Measurements from ENCODE around the gene NUDT4B.
"Not testable (repeated sequence)": the region's sequence is repeated elsewhere in the genome, so short reads cannot be mapped to it uniquely, and the experiment has no call there.

NUDT4B gene

GRCh38 chr1:148738667-148739066 is 9.9 kb upstream of the NUDT4B start:
- DNase-seq, result not testable (repeated sequence)

DNA sequence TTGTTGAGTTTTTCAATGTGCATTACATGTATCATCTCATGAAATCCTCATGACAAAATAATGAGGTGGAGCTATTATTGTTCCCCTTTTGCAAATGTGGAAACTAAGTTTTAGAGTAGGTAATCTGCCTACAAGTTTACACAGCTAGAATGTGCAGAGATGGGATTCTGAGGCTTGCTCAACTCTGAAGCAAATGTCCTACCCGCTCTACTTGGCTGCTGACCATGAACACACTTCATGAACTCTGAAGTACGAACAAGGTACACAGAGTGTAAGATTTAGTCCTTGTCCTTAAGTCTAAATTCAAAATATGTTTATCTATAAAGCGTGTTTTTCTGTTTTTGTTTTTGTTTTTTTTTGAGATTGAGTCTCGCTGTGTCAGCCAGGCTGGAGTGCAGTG is 5.4 kb upstream of the NUDT4B start:
- not testable (repeated sequence) for DNase-seq

DNA sequence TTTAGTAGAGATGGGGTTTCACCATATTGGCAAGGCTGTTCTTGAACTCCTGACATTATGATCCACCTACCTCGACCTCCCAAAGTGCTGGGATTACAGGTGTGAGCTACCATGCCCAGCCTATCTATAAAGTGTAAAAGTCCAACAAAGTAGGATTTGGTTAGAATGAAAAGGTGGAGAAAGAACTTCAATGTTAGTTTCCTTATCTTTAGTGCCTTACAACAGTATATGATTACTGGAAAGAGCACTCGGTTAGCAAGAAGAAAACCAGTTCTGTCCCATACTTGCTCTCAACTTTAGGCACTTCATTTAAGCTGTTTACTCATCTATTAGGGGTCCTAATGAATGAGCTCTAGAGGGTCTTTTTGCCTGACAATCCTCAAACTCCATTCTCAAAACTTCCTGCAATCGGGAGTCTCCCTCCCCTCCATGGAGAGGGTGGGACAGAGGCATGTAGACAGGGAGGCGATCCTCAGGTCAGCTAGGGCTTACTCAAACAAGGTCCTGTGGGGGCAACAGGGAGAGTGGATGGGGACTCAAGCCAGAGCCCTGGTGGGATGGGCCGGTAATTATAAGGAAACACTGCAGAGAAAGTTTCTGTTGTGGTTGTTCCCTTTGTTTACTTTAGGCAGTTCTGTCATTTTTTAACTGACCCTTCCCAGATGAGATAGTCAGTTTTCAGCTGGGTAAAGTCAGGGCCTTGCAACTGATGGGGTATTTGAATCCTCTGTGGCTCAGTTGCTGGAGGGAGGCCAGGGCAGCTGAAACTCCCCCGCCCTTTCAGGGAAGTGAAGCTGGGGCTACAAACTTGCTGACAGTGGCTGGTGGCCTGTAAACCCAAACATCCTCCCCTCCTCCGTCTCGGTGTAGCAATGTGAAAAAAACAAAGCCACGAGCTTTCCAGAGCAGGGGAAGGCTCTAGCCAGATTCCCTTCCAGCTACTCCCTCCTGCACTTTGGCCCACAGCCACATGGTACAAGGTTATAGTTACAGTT is 4.6 kb upstream of the NUDT4B start:
- DNase-seq, result not testable (repeated sequence)

DNA sequence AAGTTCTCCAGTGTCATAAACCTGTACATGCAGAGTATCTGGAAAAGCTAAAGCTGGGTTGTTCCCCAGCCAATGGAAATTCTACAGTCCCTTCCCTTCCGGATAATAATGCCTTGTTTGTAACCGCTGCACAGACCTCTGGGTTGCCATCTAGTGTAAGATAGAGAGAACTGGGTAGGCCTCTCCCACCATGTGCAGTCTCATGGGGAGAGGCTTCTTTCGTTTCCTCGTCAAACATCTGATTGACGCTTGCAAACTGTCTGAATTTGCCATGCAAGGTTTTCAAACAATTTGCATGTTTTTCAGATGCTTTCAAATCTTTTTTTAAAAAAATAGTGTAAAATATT is 734 bp downstream of the NUDT4B start:
- not testable (repeated sequence) for DNase-seq

DNA sequence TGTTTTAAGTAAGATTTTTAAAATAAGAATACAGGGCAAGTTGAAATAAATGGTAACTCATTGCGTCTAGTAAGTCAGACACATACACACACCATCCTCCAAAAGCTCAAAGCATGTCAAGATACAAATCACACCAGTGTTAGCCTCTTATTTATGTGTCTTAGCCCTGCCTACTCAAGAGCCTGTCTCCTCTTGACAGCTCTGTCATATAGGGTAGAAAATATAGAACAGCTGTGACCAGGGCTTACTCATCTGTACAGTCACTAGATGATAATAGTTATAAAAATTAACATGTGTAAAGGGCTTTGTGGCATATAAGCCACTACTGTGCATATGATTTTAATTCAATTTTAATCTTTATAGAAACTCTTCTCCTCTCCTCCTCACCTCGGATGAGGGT is 7.7 kb downstream of the NUDT4B start:
- DNase-seq, result not testable (repeated sequence)

DNA sequence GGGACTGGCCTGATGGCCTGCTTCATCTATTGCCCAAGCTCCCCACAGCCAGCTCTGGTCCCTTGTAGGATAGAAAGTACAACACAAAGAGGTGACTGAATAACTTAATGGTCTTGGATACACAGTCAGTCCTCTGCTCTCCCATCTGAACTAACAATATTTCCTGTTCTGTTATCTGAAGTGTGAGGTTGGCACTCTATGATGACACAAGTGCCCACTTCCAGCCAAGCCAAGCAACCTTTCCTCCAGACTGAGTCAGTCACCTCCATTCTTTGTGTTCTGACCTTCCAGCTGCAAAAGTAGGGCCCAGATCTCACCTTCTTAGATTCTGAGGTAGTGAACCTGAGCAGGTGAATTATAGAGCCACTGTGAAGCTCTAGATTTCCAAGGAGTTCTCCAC is 8.9 kb downstream of the NUDT4B start:
- DNase-seq, result not testable (repeated sequence)

DNA sequence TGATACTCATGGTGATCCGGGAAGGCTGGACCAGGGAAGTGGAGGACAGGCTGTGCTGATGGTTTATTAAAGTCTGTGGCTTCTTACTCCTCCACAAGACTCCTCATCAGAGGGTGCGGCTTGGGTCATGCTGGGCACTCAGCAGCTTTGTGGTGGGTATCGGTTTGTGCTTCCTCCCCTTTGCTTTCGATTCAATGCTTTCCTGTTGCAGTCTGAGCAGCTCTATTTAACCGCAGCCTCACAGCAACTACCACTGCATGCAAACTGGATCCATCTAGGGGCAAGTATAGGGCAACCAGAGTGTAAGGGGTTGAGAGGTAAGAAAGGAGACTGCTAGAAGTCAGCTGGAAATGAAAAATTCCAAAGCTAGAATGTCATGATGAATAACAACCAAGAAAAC is 9.8 kb downstream of the NUDT4B start:
- not testable (repeated sequence) for DNase-seq

DNA sequence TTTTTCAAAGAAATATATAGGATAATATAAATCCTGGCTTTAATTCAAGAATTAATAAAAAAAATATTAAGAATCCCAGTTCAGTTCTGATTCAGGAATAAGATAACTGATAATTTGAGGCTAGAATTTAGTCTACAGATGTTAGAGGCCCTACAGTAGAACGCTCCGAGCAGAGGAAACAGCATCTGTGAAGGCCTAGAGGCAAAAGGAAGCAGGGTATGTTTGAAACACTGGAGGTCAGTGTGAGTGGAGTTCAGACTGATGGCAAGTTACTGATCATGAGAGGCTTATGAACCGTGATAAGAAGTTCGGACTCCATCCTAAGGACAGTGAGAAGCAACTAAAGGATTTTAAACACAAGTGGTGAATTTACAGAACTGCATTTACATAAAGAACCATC is 10.4 kb downstream of the NUDT4B start:
- not testable (repeated sequence) for DNase-seq

DNA sequence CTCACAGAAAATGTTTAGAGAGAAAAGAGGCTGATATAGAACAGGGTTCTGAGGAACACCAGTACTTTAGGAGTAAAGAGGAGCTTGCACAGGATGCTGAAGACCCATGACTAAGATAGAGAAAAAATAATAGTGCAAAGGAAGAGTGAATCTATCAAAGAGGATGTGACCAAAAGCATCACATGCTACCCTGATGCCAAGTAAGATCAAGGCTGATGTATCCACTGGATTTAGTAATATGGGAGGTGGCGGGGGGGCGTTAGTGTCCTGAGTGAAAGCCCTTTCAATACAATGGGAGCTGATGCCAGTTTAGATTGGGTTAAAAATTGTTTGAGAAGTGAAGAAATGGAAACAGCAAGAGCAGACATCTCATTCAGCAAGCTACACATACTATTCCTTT is 11.2 kb downstream of the NUDT4B start:
- DNase-seq, result peak; percentile 4

- not testable (repeated sequence) for DNase-seq
Measured at GRCh38 chr1:148760206-148760605, 11.6 kb downstream of the NUDT4B start.

GRCh38 chr1:148761360-148761759 is 12.8 kb downstream of the NUDT4B start:
- DNase-seq, result not testable (repeated sequence)

GRCh38 chr1:148765238-148766019 is 16.9 kb downstream of the NUDT4B start:
- DNase-seq, result not testable (repeated sequence)

GRCh38 chr1:148768541-148768940 is 20.0 kb downstream of the NUDT4B start:
- DNase-seq, result not testable (repeated sequence)

DNA sequence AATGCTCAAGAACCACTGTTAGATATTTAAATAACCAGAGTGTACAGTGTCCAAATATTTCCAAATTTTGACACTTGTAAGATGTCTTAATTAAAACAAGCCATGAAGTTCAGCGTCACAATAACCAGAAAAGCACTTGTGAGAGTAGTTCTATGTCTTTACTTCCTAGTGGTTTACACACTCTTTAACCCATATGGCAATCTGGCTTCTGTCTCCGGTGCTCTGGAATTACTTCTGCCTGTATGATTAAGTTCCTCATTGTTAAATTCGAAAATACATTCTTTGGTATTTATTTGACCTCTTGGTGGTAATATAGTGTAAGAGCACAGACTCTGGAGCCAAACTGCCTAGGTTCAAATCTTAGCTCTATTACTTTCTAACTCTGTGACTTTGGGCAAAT is 20.9 kb downstream of the NUDT4B start:
- DNase-seq, result not testable (repeated sequence)

GRCh38 chr1:148773690-148774089 is 25.1 kb downstream of the NUDT4B start:
- DNase-seq, result not testable (repeated sequence)

DNA sequence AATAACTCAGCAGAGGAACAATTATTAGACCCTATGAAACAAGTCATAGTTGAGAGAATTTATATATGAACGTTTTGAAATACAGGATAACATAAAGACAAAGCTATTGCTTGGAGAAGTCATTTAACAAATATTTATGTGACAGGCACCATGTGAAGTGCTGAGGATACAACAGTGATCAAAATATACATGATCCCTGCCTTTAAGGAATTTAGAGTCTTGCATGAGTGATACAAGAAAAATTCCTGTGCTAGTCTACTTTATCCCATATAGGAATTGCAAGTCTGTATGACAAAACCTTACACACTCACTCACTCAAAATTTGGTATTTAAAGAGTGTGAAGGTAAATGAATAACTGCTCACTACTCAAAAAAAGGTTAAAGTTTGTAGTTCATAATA is 25.5 kb downstream of the NUDT4B start:
- not testable (repeated sequence) for DNase-seq

GRCh38 chr1:148775263-148775662 is 26.7 kb downstream of the NUDT4B start:
- not testable (repeated sequence) for DNase-seq

DNA sequence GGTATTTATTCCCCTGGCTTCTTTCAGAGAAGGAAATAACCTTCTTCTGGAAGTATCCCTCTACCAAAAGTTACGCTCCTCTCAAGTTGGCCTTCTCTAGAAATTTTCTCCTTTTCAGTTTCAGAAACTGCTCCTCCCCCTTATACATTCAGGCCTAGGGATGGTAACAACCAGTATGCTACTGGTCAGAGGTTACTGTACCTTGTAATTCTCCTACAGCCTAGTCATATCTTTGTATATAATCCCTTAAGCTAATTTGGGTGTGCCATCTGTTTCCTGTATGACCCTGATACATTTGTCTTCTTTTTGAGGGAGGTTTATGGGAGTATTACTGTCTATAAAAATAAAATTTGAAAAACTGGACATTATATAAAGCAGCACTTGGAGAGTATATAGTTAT is 29.1 kb downstream of the NUDT4B start:
- not testable (repeated sequence) for DNase-seq

GRCh38 chr1:148780404-148780803 is 31.8 kb downstream of the NUDT4B start:
- not testable (repeated sequence) for DNase-seq

DNA sequence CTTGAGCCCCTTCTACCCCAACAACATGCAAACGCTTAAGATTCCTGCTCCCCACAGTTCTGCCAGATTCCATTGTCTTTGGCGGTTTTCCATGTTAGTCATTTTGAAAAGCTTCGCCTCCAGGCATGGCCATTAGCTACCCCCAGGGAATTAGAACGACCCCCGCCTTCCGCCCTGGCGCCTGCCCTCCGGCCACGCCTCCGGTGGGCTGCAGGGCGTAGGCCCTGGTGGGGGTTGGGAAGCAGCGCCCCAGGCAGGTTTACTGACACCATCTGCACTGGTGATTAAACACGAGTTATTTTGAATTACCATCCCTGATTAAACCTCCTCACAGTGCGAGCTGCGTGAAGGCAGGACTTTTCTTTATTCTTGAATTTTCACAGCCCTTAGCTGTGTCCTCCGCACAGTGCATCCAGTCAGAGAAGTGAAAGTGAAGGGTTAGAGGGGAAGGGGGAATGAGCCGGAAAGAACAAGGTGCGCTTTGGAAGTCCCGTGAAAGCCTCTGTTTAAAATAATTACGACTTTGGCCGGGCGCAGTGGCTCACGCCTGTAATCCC is 43.0 kb downstream of the NUDT4B start:
- DNase-seq, result not testable (repeated sequence)

GRCh38 chr1:148793762-148794332 is 45.3 kb downstream of the NUDT4B start:
- not testable (repeated sequence) for DNase-seq
